Measurements from ENCODE around the gene ARHGEF5.

DNA sequence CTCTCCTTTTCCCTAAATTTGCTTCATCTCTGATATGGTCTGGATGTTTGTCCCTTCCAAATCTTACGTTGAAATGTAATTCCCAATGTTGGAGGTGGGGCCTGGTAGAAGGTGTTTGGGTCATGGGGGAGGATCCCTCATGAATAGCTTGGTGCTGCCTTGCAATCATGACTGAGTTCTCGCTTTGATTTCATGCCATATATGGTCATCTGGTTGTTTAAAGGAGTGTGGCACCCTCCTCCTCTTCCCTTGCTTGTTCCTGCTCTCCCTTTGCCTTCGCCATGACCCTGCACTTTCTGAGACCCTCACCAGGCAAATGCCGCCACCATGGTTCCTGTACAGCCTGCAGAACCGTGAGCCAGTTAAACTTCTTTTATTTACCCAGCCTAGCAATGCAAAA lies 33.7 kb downstream of the ARHGEF5 start:
- TF ChIP-seq, protein P1, sequence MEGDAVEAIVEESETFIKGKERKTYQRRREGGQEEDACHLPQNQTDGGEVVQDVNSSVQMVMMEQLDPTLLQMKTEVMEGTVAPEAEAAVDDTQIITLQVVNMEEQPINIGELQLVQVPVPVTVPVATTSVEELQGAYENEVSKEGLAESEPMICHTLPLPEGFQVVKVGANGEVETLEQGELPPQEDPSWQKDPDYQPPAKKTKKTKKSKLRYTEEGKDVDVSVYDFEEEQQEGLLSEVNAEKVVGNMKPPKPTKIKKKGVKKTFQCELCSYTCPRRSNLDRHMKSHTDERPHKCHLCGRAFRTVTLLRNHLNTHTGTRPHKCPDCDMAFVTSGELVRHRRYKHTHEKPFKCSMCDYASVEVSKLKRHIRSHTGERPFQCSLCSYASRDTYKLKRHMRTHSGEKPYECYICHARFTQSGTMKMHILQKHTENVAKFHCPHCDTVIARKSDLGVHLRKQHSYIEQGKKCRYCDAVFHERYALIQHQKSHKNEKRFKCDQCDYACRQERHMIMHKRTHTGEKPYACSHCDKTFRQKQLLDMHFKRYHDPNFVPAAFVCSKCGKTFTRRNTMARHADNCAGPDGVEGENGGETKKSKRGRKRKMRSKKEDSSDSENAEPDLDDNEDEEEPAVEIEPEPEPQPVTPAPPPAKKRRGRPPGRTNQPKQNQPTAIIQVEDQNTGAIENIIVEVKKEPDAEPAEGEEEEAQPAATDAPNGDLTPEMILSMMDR (IDR thresholded peaks at IDR 0.05): no peak
- TF ChIP-seq EZH2 (IDR thresholded peaks at IDR 0.05; ENCODE audit: borderline replicate concordance, insufficient read depth, low read depth, low read length, poor library complexity, severe bottlenecking): no peak
